Gastroesophageal sphincter (tissue), 3 donors: Measurements from ENCODE around the gene KBTBD6.

ENCODE experiments used
- POLR2AphosphoS5 ChIP-seq: sonication (generic); formaldehyde crosslinking; IDR thresholded peaks from one replicate; pipeline ENCODE4 v1.6.1; 2017; ENCODE audit warnings: antibody characterized with exemption
- TF ChIP-seq, protein P1 (sequence below), 4 experiments: fragments of 200-600 bp in 2 of 4; fragments of 450-650 bp in 2 of 4; sonication (generic) in 1 of 4; IDR thresholded peaks; one replicate each; pipeline ENCODE4 v1.5.1; 2017 to 2019; ENCODE audit warnings: antibody characterized with exemption in 4 of 4, mild to moderate bottlenecking in 2 of 4, moderate library complexity in 2 of 4

DNA sequence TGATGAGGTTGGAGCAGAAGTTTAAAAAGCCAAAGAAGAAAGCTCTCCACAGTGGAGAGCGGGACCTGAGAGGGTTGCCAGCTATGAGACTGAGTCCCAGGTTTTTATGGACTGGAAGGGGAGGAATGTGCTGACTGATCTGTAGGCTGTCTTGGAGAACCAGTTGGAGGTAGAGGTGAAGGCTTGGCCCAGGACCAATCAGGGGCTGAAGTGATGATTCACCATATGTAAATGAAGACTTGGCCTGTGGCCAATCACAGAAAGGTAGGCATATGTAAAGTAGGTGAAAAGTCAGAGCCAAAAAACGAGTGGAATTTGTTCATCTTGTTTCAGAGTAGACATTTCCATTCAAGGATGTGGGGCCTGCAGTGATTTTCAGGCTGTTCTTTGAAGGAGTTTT is 17.5 kb upstream of the KBTBD6 start:
- TF ChIP-seq, protein P1, sequence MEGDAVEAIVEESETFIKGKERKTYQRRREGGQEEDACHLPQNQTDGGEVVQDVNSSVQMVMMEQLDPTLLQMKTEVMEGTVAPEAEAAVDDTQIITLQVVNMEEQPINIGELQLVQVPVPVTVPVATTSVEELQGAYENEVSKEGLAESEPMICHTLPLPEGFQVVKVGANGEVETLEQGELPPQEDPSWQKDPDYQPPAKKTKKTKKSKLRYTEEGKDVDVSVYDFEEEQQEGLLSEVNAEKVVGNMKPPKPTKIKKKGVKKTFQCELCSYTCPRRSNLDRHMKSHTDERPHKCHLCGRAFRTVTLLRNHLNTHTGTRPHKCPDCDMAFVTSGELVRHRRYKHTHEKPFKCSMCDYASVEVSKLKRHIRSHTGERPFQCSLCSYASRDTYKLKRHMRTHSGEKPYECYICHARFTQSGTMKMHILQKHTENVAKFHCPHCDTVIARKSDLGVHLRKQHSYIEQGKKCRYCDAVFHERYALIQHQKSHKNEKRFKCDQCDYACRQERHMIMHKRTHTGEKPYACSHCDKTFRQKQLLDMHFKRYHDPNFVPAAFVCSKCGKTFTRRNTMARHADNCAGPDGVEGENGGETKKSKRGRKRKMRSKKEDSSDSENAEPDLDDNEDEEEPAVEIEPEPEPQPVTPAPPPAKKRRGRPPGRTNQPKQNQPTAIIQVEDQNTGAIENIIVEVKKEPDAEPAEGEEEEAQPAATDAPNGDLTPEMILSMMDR (IDR thresholded peaks at IDR 0.05), result no peak
- TF ChIP-seq POLR2AphosphoS5, result no peak
